Astrocyte (in vitro differentiated cells and primary cell): ENCODE results near the gene POR.

Experiments
- EZH2 ChIP-seq: IDR thresholded peaks from 2 replicates; pipeline ENCODE4 v1.6.1; 2012; ENCODE audit warnings: mild to moderate bottlenecking, low read length, inconsistent platforms; ENCODE audit not compliant: insufficient read depth
- TF ChIP-seq, protein P1 (sequence below): IDR thresholded peaks from 2 replicates; pipeline ENCODE4 v1.5.1; 2011; ENCODE audit warnings: low read depth, mild to moderate bottlenecking, inconsistent platforms, low read length, moderate library complexity; ENCODE audit not compliant: insufficient read depth

DNA sequence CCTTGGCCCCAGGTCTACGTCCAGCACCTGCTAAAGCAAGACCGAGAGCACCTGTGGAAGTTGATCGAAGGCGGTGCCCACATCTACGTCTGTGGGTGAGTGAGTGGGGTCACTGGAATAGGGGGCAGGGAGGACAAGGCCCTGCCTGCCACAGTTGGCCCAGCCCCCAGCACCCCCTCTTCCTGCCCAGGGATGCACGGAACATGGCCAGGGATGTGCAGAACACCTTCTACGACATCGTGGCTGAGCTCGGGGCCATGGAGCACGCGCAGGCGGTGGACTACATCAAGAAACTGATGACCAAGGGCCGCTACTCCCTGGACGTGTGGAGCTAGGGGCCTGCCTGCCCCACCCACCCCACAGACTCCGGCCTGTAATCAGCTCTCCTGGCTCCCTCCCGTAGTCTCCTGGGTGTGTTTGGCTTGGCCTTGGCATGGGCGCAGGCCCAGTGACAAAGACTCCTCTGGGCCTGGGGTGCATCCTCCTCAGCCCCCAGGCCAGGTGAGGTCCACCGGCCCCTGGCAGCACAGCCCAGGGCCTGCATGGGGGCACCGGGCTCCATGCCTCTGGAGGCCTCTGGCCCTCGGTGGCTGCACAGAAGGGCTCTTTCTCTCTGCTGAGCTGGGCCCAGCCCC, 71.3 kb downstream of the POR start:
- TF ChIP-seq, protein P1, sequence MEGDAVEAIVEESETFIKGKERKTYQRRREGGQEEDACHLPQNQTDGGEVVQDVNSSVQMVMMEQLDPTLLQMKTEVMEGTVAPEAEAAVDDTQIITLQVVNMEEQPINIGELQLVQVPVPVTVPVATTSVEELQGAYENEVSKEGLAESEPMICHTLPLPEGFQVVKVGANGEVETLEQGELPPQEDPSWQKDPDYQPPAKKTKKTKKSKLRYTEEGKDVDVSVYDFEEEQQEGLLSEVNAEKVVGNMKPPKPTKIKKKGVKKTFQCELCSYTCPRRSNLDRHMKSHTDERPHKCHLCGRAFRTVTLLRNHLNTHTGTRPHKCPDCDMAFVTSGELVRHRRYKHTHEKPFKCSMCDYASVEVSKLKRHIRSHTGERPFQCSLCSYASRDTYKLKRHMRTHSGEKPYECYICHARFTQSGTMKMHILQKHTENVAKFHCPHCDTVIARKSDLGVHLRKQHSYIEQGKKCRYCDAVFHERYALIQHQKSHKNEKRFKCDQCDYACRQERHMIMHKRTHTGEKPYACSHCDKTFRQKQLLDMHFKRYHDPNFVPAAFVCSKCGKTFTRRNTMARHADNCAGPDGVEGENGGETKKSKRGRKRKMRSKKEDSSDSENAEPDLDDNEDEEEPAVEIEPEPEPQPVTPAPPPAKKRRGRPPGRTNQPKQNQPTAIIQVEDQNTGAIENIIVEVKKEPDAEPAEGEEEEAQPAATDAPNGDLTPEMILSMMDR = no peak
- no peak for TF ChIP-seq EZH2
